Lung microvascular endothelial cell (primary cell): ENCODE data around the gene RRAGD. TPM values are rescaled to one million over a fixed set of nuclear protein-coding genes. Genes with fewer than 3 reads are reported as not detected.
"Not testable (repeated sequence)": the region's sequence is repeated elsewhere in the genome, so short reads cannot be mapped to it uniquely, and the experiment has no call there.

ENCODE experiments used
- DNase-seq, 2 donors: peaks; one replicate each; pipeline versions ENCODE4 v3.0.0 to v3.0.0-alpha.2; 2010; ENCODE audit warnings: low read depth in 2 of 2
- total RNA-seq: library from RNA; depleted of rRNA; stranded (reverse); fragments of >200 nt; gene quantifications from 2 replicates; pipeline ENCODE4 v1.2.1, GENCODE V29; 2014

The RRAGD gene
- total RNA-seq, 1 donor from 2014 or later, result 0.60 TPM

DNA sequence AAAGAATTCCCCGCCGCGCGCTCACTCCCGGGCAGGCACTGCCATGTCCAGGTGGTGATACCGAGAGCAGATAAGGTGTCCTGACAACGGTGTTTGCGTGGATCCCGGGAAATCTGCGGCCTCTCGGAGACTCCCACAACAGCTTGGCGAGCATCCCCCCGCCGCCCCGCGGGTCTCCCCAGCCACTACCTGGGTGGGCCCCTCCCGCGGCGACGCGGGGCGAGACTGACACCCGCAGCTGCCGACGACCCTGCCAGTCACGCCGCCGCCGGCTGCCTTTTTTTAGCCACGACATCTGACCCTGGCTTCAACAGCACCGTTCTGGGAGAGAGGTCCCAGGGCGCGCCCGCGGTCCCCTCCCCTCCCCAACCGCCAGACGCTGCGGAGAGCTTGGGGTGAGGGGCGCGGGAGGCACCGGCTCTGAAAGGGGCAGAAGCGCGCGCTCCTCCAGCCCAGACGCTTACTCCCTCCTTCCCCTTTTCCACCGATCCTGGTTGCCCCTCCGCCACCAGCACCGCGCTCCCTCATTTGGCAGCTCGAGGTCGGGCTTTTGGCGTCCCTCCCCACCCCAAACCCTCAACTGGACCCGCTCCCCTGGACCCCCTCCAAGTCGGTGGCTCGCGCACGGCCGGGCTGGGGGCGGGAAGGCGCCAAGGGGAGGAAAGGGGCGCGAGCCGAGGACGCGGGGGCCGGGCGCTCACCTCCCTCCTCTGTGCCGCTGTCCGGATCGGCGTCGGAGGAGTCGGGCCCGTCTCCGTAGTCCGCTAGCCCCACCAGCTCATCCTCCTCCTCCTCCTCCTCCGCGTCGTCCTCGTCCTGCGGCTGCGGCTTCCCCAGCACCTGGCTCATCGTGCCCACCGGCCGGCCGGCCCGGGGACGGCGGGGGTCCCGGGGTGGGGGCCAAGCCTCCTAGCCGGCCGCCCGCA lies 665 bp downstream of the RRAGD start:
- DNase-seq, result peak in 1 of 2 donors; percentile 8

DNA sequence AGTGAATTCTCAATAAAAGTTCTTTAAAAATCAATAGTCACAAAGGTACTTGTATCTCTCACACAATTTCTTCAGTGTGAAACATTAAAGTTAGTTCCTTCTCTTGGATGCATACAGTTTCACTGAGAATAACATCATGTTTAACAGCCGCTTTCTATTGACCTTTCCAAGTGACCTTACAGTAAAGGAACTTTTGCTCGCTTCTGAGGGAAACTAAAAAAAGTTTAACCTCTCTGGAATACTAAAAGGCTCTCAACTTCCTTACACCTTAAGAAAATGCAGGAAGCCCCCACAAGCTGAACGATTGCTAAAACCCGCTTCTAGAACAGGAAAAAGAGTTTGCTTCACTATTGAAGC lies 1.3 kb downstream of the RRAGD start:
- no peak for DNase-seq

- no peak for DNase-seq
Observed at GRCh38 chr6:89410231-89410761, 1.8 kb downstream of the RRAGD start.

GRCh38 chr6:89409461-89410035 lies 2.5 kb downstream of the RRAGD start:
- no peak for DNase-seq

DNA sequence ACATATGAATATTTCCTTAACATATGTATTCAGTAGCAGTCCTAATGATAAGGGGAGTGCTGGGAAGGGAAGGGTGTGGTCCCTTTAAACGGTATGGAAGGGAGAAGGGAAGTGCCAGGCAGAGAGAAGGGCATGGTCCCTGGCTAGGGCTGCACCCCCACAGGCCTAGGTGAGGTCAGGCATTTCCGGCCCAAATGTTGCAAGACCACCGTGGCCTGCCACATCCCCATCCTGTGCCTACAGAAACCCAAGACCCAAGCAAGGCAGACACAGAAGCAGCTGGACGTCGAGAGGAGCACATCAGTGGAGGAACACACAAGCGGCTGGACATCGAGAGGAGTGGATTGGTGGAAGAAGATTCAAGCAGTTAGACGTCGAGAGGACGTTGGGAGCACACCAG lies 5.9 kb downstream of the RRAGD start:
- DNase-seq, result no peak

GRCh38 chr6:89404512-89404911 lies 7.6 kb downstream of the RRAGD start:
- DNase-seq, result no peak

DNA sequence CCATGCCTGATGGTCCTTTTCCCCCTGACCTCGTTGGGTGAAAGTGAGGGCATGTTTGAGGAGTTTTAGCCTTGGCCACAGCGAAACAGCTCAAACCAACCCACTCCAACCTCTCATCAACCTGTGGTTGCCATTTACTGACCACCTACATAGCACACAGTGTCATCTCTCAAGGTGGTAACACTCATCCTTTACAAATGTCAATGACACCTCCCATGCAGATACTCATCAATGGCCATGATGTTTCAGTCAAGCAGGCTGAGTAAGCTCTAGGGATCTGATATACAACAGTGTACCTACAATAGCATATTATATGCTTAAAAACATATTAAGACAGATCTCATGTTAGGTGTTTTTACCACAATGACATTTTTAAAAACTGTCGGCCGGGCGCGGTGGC lies 9.3 kb downstream of the RRAGD start:
- no peak for DNase-seq

- DNase-seq, result no peak
Observed at GRCh38 chr6:89400912-89401399, 11.1 kb downstream of the RRAGD start.

DNA sequence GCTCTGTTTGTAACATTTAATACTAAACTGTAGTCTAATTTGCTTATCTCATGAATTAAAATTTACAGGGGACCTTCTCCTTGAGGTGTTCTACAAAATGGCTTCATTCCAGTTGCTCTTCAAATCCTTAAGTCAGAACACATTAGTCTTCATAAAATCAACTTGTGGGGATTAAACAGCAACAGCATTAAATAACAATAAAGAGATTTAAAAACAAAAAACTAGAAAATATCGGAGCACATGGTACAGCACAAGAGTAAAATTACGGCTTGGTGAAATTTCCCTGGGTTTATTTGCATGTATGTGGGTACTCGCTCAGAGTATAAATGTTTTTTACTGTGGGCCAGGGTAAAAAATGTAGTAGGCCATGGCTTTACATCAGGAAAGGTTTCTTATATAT lies 12.0 kb downstream of the RRAGD start:
- no peak for DNase-seq

DNA sequence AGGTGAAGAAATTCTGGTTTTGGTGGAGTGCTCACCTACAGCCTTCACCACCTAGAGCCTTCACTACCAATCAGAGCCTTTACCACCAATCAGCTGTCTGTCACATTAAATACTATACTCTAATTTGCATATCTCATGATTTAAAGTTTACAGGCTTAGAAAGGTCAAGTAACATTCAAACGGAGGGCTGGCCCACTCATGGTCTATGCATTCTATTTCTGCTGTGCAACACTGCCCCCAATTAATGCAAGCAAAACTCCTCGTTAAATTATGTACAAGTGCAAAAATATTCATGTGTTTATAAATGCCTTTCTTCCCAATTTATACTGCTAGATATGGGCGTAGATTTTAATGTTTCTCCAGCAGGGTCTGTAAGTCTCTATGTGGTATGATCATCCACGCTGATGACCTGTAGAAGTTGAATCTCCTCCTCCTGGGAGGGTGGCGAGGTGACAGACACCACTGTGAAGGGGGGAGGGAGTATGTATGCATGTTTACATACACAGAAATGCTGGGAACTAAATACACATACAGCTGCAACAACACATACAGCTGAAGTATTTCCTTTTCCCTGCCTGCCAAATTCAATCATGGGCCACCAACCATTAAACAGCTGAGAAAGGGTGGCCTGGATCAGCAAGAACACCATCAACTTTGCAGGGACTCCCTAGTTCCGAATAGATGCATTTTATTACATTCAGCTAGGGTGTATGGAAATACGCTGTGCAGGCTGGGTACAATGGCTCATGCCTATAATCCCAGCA lies 13.1 kb downstream of the RRAGD start:
- DNase-seq, result no peak

DNA sequence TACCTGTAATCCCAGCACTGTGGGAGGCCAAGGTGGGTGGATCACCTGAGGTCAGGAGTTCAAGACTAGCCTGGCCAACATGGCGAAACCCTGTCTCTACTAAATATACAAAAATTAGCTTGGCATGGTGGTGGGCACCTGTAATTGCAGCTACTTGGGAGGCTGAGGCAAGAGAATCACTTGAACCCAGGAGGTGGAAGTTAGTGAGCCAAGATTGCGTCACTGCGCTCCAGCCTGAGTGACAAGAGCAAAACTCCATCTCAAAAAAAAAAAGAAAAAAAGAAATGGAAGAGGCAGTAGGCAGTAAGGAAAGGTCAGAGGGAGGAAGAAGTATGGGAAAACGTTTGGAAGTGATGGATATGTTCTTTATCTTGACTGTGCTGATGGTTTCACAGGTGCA lies 14.2 kb downstream of the RRAGD start:
- DNase-seq, result not testable (repeated sequence)

- no peak for DNase-seq
Observed at GRCh38 chr6:89393659-89394058, 18.4 kb downstream of the RRAGD start.

DNA sequence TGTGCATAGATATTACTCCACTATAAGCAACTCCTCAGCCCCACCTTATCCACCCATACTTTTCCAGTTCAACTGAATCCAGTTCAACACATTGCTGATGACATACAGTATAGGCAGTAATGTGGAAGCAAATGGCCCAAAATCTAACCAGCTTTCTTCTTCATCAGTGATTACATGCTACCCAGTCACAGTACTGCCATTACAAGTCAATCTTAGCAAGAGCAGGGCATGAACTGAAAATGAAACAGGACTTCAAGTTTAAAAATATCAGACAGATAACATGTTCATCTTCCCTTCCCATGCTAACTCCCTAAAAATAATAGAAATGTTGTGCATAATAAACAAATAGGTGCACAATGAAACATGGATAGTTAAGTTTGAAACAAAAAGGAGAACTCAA lies 19.2 kb downstream of the RRAGD start:
- no peak for DNase-seq

GRCh38 chr6:89388846-89389245 lies 23.2 kb downstream of the RRAGD start:
- DNase-seq, result no peak

DNA sequence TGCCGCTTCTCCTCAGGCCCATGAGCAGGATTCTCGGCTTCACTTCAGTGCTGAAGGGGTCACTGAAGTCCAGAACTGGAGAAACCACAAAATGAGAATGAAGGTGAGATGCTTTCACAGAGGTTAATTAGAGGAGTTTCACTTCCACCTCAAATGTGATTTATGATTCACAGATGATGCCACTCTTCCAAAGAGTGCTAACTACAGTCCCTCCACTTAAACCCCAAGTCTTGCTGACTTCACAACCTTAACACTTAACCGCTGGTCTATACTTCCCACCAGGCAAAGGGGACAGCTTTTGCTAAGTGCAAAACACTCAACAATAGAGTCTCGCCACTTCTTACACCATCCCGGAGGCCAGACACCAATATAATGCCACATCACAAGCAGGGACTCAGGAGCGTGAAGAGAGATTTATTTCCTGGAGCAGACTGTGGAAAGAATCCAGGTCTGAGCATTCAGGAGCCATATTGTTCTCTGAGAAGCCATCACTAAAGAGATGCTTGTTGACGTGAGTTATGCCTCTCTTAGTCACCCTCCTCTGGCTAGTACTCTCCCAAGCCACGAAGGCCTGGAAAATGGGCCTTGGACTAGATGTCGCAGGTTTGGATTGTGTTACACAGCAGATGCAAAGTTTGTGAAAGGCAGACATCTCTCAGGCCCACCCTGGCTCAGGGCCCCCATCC lies 24.4 kb downstream of the RRAGD start:
- DNase-seq, result no peak

GRCh38 chr6:89386917-89387491 lies 25.1 kb downstream of the RRAGD start:
- DNase-seq, result no peak

GRCh38 chr6:89385846-89386245 lies 26.2 kb downstream of the RRAGD start:
- DNase-seq, result no peak

GRCh38 chr6:89385156-89385667 lies 26.9 kb downstream of the RRAGD start:
- DNase-seq, result peak in 1 of 2 donors; percentile 69

DNA sequence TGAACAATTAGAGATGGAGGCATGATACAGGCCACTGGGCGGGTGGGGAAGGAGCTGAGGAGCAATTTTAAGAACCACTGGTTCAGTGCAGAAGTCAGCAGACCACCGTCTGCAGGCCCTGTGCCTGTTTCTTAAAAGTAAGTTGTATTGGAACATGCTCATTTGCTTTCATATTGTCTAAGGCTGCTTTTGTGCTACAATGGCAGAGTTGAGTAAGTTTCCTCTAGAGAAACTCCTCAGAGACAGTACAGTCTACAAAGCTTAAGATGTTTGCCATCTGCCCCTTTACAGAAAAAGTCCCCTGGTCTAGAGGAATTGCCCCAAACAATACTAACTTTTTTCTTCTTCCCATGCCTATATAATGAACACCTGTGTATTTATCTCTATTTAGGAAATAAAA lies 31.0 kb downstream of the RRAGD start:
- DNase-seq, result no peak

- peak in 1 of 2 donors; percentile 31 for DNase-seq
Observed at GRCh38 chr6:89379281-89379680, 32.8 kb downstream of the RRAGD start.

- DNase-seq, result no peak
Observed at GRCh38 chr6:89378628-89379027, 33.4 kb downstream of the RRAGD start.
